ENCODE measurements around the gene SS18L1.

The SS18L1 gene

DNA sequence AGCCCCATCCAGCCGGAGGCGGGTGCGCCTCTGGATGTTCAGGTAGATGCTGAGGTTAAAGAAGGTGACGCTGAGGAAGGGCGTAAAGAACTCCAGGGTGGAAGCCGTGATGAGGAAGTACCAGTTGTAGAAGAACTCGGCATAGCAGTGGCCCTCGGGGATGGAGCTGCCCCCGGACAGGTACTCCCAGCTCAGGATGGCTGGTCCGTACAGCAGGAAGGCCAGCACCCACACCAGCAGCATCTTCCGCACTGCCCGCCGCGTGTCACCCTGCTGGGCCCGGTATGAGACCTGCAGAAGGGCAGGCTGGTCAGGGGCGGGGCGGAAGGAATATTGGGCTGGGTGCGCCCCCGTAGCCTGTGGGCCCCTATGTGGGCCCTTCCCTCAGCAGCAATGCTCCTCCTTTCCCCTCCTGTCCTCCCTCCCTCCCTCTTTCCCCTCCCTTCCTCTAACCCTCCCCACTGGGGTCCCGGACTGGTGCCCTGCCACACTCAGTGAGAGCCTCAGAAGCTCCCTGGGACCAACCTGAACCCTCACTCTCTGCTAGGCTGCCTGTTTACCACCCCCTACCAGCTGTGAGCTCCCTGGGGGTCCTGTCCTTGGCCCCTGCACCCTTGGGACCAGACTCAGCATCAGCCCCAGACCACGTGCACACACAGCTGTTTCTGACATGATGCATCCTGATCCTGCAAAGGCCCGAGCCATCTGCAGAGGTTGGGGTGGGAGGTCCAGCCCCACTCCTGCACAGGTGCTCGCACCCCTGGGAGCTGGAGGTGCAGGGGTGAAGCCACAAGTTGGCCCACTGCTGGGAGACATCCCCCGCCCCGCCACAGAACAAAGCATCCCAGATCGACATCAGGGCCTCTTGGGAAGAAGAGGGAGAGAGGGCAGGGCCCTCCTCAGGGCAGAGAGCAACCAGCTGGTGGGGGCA lies 73.3 kb downstream of the SS18L1 start:
- no peak for DNase-seq

DNA sequence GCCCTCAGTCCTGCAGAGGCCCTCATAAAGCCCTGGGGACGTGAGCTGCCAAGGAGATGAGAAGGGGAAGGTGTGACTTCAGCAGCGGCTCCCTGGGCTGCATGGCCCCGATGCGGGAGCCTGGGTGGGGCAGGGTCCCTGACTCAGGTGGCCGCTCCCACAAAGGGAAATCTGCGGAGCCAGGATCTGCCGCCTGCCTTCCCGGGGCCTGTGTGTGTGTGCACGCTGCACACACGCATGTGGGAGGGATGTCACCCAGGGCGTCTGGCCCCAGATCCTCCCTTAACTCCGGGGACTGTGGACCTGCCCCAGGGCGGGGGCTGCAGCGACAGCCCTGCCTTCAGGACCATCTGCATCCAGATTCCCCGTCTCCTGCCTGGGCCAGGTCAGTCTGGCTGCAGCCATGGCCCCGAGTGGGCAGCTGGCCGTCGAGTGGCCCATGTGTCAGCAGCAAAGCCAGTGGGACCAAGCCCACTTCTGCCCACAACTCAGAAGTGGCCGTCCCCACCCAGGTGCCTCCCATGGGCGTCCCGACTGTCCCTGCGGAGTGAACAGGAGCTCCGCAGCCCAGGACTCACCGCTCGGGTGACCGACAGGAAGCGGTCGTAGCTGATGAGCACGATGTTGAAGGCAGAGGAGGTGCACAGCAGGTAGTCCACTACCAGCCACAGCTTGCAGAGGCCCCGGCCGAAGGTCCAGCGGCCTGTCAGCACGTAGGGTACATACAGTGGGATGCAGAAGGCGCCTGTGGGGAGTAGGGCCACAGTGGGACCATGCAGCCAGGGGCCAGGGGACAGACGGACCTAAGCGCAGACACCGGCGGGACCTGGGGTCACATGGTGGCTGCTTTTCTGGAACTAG lies 74.6 kb downstream of the SS18L1 start:
- no peak for DNase-seq

- DNase-seq, result no peak
Observed at GRCh38 chr20:62219101-62219991, 75.8 kb downstream of the SS18L1 start.

DNA sequence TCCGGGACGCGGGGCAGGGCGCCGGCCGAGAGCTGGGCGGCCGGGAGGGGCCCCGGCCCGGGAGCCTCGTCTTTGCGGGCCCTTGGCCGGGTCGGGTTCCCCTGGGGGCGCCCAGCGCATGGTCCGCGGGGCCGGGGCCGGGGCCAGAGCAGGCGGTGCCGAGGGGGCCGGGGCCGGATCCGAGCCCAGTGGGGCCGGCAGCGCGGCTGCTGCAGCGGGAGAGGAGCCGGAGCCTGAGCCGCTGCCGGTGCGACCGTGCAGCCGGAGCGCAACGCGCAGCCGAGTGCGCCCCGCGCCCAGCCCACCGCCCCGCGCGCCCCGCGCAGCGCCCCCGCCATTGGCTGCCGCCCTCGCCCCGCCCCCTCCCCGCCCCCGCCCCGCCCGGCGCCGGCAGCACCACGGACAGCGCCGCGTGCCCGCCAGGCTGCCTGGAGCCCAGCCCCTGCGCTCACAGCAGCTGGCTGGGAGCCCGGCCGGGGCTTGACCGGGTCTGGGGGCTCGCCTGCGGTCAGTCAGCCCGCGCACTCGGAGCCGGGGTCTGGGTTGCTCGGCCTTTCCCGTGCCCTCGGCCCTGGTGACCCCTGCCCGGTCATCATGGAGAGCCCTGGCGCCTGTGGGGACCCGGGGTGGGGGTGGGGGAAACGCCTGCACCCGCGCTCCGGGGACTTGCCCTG lies 76.6 kb downstream of the SS18L1 start, which contains the start of gene HRH3:
Gene HRH3 (minus strand): TSS at position 287 of the 674 bp plus-strand sequence. CDS start 308 bp downstream, outside the sequence.
- DNase-seq, result no peak

GRCh38 chr20:62220666-62221568 lies 77.3 kb downstream of the SS18L1 start:
- no peak for DNase-seq

GRCh38 chr20:62222266-62222850 lies 78.8 kb downstream of the SS18L1 start:
- DNase-seq, result no peak

DNA sequence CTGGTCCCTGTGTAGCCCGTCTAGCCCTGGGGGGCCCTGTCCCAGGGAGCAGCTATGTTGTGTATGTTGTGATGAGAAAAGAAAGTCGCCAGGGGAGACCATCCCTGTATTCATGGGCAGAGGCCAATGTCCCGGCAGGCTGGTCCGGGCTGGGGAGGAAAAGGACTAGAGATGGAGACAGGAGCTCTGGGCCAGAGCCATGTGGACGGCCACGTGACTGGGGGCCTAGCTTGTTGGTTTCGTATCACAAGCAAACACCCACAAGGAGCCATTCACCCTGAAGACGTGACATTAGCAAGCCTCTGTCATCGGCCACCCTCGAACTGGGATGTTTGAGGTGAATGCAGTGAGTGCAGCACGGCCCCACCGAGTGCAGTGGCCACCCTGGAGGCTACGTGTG lies 79.4 kb downstream of the SS18L1 start:
- no peak for DNase-seq

DNA sequence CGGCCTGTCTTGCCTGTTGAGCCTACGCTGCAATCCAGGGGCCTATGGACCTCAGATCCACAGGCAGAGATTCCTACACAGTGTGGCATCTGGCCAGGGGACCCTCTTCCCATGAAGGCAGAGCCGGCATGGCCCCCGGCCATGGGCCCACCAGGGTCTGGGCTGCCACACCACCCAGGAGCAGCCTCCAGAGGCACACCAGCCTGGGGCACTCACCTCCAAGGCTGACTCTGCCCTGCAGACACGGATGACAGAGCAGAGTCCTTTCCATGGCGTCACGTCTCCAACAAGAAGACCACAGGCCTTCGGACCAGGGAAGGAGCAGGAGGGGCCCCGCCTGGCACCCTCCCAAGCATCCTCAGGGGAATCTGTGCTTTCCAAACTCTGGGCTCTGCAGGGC lies 80.0 kb downstream of the SS18L1 start:
- DNase-seq, result no peak

- DNase-seq, result no peak
Observed at GRCh38 chr20:62224113-62224855, 80.7 kb downstream of the SS18L1 start.

DNA sequence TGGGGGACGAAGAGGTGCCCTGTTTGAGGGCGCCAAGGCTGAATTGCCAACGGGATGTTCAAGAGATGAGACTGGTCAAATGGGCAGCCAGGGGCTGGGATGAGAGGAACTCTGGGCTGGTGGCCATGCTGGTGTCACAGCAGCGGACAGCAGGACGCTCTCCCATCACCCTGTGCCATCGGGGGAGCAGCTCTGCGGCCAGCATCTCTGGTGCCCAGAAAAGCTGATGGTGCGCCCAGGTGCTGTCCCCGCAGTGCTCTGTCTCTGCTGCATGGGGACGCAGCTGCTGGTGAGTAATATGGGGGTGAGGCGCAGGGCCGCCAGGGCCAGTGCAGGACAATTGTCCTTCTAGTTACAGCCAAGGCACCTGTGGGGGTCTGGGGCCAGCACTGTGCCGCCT lies 81.5 kb downstream of the SS18L1 start:
- no peak for DNase-seq

DNA sequence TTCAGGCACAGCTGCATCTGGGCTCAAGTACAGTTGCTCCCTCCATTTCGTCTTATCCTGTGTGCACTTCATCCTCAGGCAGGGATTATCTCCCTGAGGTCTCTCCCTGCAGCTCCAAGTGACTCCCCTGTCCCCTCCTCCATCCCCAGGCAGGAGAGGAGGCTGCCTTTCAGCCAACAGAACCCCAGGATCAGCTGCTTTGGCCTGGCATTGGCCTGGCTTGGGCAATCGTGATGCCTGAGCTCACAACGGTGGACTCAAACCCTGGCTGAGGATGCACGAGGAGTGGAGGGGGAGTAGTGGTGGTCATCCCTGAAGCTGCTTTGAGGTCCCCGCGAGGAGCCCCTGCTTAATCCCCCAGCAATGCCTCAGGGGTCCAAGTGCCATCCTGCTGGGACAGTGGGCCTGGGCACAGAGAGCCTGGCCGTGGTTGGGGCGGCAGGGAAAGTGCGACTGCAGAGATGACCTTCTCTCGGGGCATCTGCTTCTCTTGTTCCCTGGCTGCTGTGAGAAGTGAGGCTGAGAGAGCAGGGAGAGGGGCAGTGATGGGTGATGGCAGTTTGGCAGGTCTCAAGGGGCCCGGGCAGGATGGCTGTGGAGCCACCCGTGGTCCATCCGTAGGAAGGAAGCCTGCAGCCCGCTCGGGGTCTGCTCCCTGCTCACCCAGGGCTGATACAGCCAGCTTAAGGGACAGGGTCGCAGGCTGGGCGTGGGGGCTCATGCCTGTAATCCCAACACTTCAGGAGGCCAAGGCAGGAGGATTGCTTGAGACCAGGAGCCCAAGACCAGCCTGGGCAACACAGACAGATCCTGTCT lies 82.5 kb downstream of the SS18L1 start:
- no peak for DNase-seq

GRCh38 chr20:62226707-62227590 lies 83.4 kb downstream of the SS18L1 start:
- DNase-seq, result no peak

DNA sequence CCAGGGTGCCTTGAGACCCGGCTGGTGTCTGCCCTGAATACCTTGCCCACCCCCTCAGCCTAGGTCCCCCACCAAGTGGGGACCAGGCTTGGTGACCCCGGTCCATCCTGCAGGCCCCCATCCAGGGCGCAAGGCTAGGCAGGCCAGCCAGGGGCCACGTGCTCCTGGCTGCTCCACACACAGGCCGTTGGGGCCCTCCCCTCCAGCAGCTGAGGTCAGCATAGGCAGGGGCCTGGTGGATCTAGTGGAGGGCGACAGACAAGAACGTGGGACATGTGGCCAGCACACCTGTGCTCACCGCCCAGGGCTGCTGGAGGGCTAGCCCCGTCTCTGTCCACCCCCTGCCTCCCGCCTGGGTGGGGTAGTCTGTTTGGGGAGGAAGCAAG lies 84.0 kb downstream of the SS18L1 start:
- DNase-seq, result no peak

GRCh38 chr20:62227977-62228958 lies 84.7 kb downstream of the SS18L1 start:
- DNase-seq, result no peak

DNA sequence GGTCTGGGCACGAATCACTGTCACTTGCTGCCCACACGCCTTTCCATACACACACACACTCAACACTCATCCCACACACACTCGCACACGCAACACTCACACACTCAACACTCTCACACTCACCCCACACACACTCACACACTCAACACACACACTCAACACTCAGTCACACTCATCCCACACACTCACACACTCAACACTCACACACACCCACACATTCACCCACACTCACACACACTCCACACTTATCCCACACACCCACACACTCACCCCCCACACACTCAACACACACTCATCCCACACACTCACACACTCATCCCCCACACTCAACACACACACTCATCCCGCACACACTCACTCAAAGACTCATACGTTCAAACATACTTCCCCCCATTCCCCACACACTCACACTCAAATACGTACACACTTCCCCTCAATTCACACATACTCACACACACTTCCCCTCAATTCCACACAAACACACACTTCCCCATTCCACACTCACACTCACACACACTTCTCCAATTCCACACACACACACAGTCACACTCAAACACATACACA lies 85.5 kb downstream of the SS18L1 start:
- no peak for DNase-seq

GRCh38 chr20:62229667-62230066 lies 86.1 kb downstream of the SS18L1 start:
- DNase-seq, result no peak

Data from HCEC 1CT (cell line).